K562 (cell line): ENCODE results near the gene VARS1. TPM values are rescaled to one million over a fixed set of nuclear protein-coding genes. Genes with fewer than 3 reads are reported as not detected.
A peak's percentile ranks its signal among the peaks of the same experiment; 100 is the strongest.

Experiments used
- CTBP1 ChIP-seq: fragments of 450-650 bp; IDR thresholded peaks from 2 replicates; pipeline ENCODE4 v1.6.1; 2016; ENCODE audit warnings: borderline replicate concordance
- EGR1 ChIP-seq: fragments of 450-650 bp; conservative IDR thresholded peaks from 2 replicates; pipeline ENCODE4 v1.6.1; 2017; ENCODE audit warnings: mild to moderate bottlenecking
- ETV5 ChIP-seq: sonication (generic); formaldehyde crosslinking; IDR thresholded peaks from 2 replicates; pipeline ENCODE4 v1.4.0; 2020; ENCODE audit warnings: low read depth, mild to moderate bottlenecking, missing genetic modification reagents
- FIP1L1 ChIP-seq: fragments of 200-400 bp; formaldehyde crosslinking; IDR thresholded peaks from 2 replicates; pipeline ENCODE4 v1.6.1; 2018; ENCODE audit warnings: mild to moderate bottlenecking, low read depth, low read length; ENCODE audit not compliant: poor library complexity, severe bottlenecking
- FOXA3 ChIP-seq, 2 experiments: fragments of 450-650 bp in 1 of 2; sonication (generic) in 1 of 2; formaldehyde crosslinking; IDR thresholded peaks in 1 of 2; conservative IDR thresholded peaks in 1 of 2; 2 replicates each; pipeline versions ENCODE4 v1.4.0 to v1.8.0; 2020 to 2022; ENCODE audit warnings: mild to moderate bottlenecking in 2 of 2, missing genetic modification reagents in 1 of 2
- KAT8 ChIP-seq: fragments of 450-650 bp; IDR thresholded peaks from 2 replicates; pipeline ENCODE4 v1.6.1; 2016; ENCODE audit warnings: low read depth, mild to moderate bottlenecking
- MIER1 ChIP-seq: fragments of 450-650 bp; IDR thresholded peaks from 2 replicates; pipeline ENCODE4 v1.6.1; 2016; ENCODE audit warnings: antibody characterized with exemption, mild to moderate bottlenecking, low read depth
- MTA3 ChIP-seq: fragments of 450-650 bp; formaldehyde crosslinking; IDR thresholded peaks from 2 replicates; pipeline ENCODE4 v1.6.1; 2017; ENCODE audit warnings: mild to moderate bottlenecking, borderline replicate concordance
- NBN ChIP-seq: fragments of 450-650 bp; IDR thresholded peaks from 2 replicates; pipeline ENCODE4 v1.6.1; 2016; ENCODE audit warnings: low read depth, mild to moderate bottlenecking
- NCOA6 ChIP-seq: fragments of 450-650 bp; IDR thresholded peaks from 2 replicates; pipeline ENCODE4 v1.6.1; 2017; ENCODE audit warnings: mild to moderate bottlenecking
- PHF21A ChIP-seq: fragments of 450-650 bp; IDR thresholded peaks from 2 replicates; pipeline ENCODE4 v1.6.1; 2017; ENCODE audit warnings: low read depth, borderline replicate concordance
- POLR2AphosphoS2 ChIP-seq: IDR thresholded peaks from 2 replicates; pipeline ENCODE4 v1.6.1; 2012; ENCODE audit warnings: low read length, improper control_type of control experiment
- POLR3A ChIP-seq: IDR thresholded peaks from 2 replicates; pipeline ENCODE4 v1.6.1; 2011; ENCODE audit warnings: borderline replicate concordance, mild to moderate bottlenecking, moderate library complexity; ENCODE audit not compliant: insufficient read length, insufficient read depth; ENCODE audit errors: extremely low read depth
- TRIM25 ChIP-seq: fragments of 450-650 bp; IDR thresholded peaks from 2 replicates; pipeline ENCODE4 v1.7.0; 2016; ENCODE audit warnings: borderline replicate concordance
- ZNF707 ChIP-seq: fragments of 250-450 bp; sonication (Bioruptor Pico); conservative IDR thresholded peaks from 2 replicates; pipeline ENCODE4 v1.8.0; 2022; ENCODE audit warnings: inconsistent platforms, mild to moderate bottlenecking, moderate library complexity
- polyA plus RNA-seq, 8 experiments: library from polyadenylated mRNA; depleted of rRNA in 4 of 8; stranded (reverse) in 5 of 8; unstranded in 3 of 8; fragments of >200 nt; fragmentation: Nextera tagmentation in 2 of 8; fragmentation: Illumina TruSeq in 1 of 8; extraction: Ambion mirVana in 2 of 8; extraction: Trizol in 1 of 8; gene quantifications; 2 replicates each; pipeline versions ENCODE4 v1.2.1 to v1.2.3, GENCODE V29; 2011 to 2014; ENCODE audit warnings: inconsistent platforms in 1 of 8, missing spikeins in 1 of 8
- total RNA-seq, 7 experiments: library from RNA; depleted of rRNA in 6 of 7; stranded (reverse); fragments of >200 nt in 6 of 7; fragmentation: Illumina TruSeq in 2 of 7; extraction: Trizol in 2 of 7; gene quantifications; 2 replicates each; pipeline versions ENCODE4 v1.2.1 to v1.2.3, GENCODE V29; 2011 to 2021; ENCODE audit warnings: low replicate concordance in 1 of 7
- TF ChIP-seq, protein P1 (sequence below): fragments of 150-350 bp; conservative IDR thresholded peaks from 2 replicates; pipeline ENCODE4 v1.6.1; 2014; ENCODE audit warnings: low read length
- TF ChIP-seq, protein P2 (sequence below): sonication (generic); formaldehyde crosslinking; IDR thresholded peaks from 2 replicates; pipeline ENCODE4 v1.8.1; 2022; ENCODE audit warnings: missing genetic modification reagents
- TF ChIP-seq, protein P3 (sequence below): fragments of 450-650 bp; conservative IDR thresholded peaks from 2 replicates; pipeline ENCODE4 v1.6.1; 2016; ENCODE audit warnings: missing genetic modification characterization, low read depth, mild to moderate bottlenecking, missing compliant biosample characterization, moderate library complexity
- TF ChIP-seq, protein P4 (sequence below), 2 experiments: fragments of 450-650 bp in 1 of 2; sonication (generic) in 1 of 2; formaldehyde crosslinking; conservative IDR thresholded peaks; 2 replicates each; pipeline versions ENCODE4 v1.4.0 to v1.8.1; 2020 to 2022; ENCODE audit warnings: mild to moderate bottlenecking in 1 of 2, missing genetic modification reagents in 1 of 2

Gene VARS1
- total and polyA plus RNA-seq, 9 of the 15 experiments (the other 6 are each of a cell fraction or from before 2014, with no cell fraction given) = 2.9 to 488 (median 130) TPM

- peak; percentile 98 for TF ChIP-seq FIP1L1
- TF ChIP-seq PHF21A = 0 out of 2 replicates have a peak, but pooled peaks have one; percentile 2
- no peak for TF ChIP-seq KAT8
- TF ChIP-seq, protein P1, sequence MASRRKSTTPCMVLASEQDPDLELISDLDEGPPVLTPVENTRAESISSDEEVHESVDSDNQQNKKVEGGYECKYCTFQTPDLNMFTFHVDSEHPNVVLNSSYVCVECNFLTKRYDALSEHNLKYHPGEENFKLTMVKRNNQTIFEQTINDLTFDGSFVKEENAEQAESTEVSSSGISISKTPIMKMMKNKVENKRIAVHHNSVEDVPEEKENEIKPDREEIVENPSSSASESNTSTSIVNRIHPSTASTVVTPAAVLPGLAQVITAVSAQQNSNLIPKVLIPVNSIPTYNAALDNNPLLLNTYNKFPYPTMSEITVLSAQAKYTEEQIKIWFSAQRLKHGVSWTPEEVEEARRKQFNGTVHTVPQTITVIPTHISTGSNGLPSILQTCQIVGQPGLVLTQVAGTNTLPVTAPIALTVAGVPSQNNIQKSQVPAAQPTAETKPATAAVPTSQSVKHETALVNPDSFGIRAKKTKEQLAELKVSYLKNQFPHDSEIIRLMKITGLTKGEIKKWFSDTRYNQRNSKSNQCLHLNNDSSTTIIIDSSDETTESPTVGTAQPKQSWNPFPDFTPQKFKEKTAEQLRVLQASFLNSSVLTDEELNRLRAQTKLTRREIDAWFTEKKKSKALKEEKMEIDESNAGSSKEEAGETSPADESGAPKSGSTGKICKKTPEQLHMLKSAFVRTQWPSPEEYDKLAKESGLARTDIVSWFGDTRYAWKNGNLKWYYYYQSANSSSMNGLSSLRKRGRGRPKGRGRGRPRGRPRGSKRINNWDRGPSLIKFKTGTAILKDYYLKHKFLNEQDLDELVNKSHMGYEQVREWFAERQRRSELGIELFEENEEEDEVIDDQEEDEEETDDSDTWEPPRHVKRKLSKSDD = peak; percentile 62; the same call in 1 of the 2 replicates
- no peak for TF ChIP-seq ZNF707
- TF ChIP-seq MTA3 = peak; percentile 98
- no peak; a peak in 1 of 4 replicates for TF ChIP-seq FOXA3 (CRISPR knock-in tag; conservative IDR thresholded peaks at IDR 0.05 in 1 of 2, IDR thresholded peaks at IDR 0.05 in 1 of 2)
- TF ChIP-seq POLR2AphosphoS2 = peak; percentile 83; the same call in 1 of the 2 replicates
- peak; percentile 93 for TF ChIP-seq EGR1
- TF ChIP-seq NBN = peak; percentile 95
- peak; percentile 100 for TF ChIP-seq CTBP1
- TF ChIP-seq, protein P2, sequence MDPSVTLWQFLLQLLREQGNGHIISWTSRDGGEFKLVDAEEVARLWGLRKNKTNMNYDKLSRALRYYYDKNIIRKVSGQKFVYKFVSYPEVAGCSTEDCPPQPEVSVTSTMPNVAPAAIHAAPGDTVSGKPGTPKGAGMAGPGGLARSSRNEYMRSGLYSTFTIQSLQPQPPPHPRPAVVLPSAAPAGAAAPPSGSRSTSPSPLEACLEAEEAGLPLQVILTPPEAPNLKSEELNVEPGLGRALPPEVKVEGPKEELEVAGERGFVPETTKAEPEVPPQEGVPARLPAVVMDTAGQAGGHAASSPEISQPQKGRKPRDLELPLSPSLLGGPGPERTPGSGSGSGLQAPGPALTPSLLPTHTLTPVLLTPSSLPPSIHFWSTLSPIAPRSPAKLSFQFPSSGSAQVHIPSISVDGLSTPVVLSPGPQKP (CRISPR knock-in tag) = 0 out of 2 replicates have a peak, but pooled peaks have one; percentile 79
- TF ChIP-seq POLR3A = no peak
- no peak for TF ChIP-seq TRIM25
- TF ChIP-seq, protein P3, sequence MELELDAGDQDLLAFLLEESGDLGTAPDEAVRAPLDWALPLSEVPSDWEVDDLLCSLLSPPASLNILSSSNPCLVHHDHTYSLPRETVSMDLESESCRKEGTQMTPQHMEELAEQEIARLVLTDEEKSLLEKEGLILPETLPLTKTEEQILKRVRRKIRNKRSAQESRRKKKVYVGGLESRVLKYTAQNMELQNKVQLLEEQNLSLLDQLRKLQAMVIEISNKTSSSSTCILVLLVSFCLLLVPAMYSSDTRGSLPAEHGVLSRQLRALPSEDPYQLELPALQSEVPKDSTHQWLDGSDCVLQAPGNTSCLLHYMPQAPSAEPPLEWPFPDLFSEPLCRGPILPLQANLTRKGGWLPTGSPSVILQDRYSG = no peak
- peak; percentile 88; the same call in 1 of the 2 replicates for TF ChIP-seq NCOA6
- TF ChIP-seq ETV5 (CRISPR knock-in tag) = peak; percentile 91
- TF ChIP-seq, protein P4, sequence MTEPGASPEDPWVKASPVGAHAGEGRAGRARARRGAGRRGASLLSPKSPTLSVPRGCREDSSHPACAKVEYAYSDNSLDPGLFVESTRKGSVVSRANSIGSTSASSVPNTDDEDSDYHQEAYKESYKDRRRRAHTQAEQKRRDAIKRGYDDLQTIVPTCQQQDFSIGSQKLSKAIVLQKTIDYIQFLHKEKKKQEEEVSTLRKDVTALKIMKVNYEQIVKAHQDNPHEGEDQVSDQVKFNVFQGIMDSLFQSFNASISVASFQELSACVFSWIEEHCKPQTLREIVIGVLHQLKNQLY (CRISPR knock-in tag; conservative IDR thresholded peaks at IDR 0.05) = peak; percentile 24 to 74; a peak in 1 of 4 replicates
- TF ChIP-seq MIER1 = no peak; the same call in 1 of the 2 replicates
These were observed at the start of gene VARS1 (continued) for GRCh38 chr6:31795616-31796298.
